Endothelial cell of umbilical vein (primary cell): ENCODE data around the gene C4orf50. TPM values are rescaled to one million over a fixed set of nuclear protein-coding genes. Genes with fewer than 3 reads are reported as not detected.

Source experiments
- BruUV-seq: library from RNA; stranded (reverse); fragments of 400-500 nt; replicated peaks from 2 replicates; lab custom pipeline; 2021; lab: Mats Ljungman, UMichigan
- CTCF ChIA-PET: fragments of 300-600, 350-600 bp; sonication (Branson Sonifier 250); formaldehyde crosslinking; loops from one replicate; lab custom pipeline; 2021; ENCODE audit warnings: antibody characterized with exemption, inconsistent platforms; lab: Charles Lee
- POLR2A ChIA-PET: fragments of 300-600, 350-600 bp; sonication (Branson Sonifier 250); formaldehyde crosslinking; loops from one replicate; lab custom pipeline; 2021; ENCODE audit warnings: antibody characterized with exemption, inconsistent platforms; lab: Charles Lee
- DNase-seq: peaks from one replicate; pipeline ENCODE4 v3.0.0-alpha.2; 2011; ENCODE audit warnings: low read depth, low spot score
- FAIRE-seq: peaks from 2 replicates; lab custom pipeline; 2011; peaks lifted over from hg19 to GRCh38; lab: Jason Lieb, UNC
- H2AFZ ChIP-seq: 2 replicates; pipeline ENCODE4 v1.6.0; 2012; ENCODE audit warnings: low read depth, low read length, control low read depth, inconsistent platforms
- H3K27ac ChIP-seq: 2 replicates; pipeline ENCODE4 v1.5.1; 2011; ENCODE audit warnings: low read depth, mild to moderate bottlenecking, control low read depth, low read length, moderate library complexity; ENCODE audit not compliant: insufficient read depth
- H3K27me3 ChIP-seq, 2 experiments: 2 replicates each; pipeline versions ENCODE4 v1.6.0 to v1.6.1; 2011; ENCODE audit warnings: low read length in 2 of 2, mixed read lengths in 1 of 2; ENCODE audit not compliant: control insufficient read depth in 2 of 2, insufficient read depth in 2 of 2
- H3K36me3 ChIP-seq, 2 experiments: 2 replicates in 1 of 2; 3 replicates in 1 of 2; pipeline ENCODE4 v1.5.1; 2011; ENCODE audit warnings: low read length in 2 of 2, mild to moderate bottlenecking in 1 of 2, moderate library complexity in 1 of 2; ENCODE audit not compliant: control insufficient read depth in 2 of 2, insufficient read depth in 2 of 2; ENCODE audit errors: extremely low read depth in 1 of 2
- H3K4me1 ChIP-seq: 3 replicates; pipeline ENCODE4 v1.5.1; 2011; ENCODE audit warnings: mild to moderate bottlenecking, low read length; ENCODE audit not compliant: control insufficient read depth, insufficient read depth; ENCODE audit errors: extremely low read depth
- H3K4me2 ChIP-seq: 2 replicates; pipeline ENCODE4 v1.6.1; 2011; ENCODE audit warnings: low read length, control low read depth, mixed read lengths; ENCODE audit not compliant: insufficient read depth
- H3K4me3 ChIP-seq, 3 experiments: fragments of 200-600 bp in 1 of 3; sonication (generic), shearing (Covaris generic) in 1 of 3; replicated peaks in 1 of 3; 2 replicates each; pipeline ENCODE4 v1.5.1; 2011 to 2016; ENCODE audit warnings: control low read depth in 3 of 3, low read length in 3 of 3, mild to moderate bottlenecking in 2 of 3, inconsistent platforms in 1 of 3, low read depth in 1 of 3, moderate library complexity in 1 of 3; ENCODE audit not compliant: insufficient read depth in 1 of 3
- H3K79me2 ChIP-seq: 2 replicates; pipeline ENCODE4 v1.6.0; 2012; ENCODE audit warnings: low read length, inconsistent platforms; ENCODE audit not compliant: control insufficient read depth, insufficient read depth
- H3K9ac ChIP-seq: replicated peaks from 2 replicates; pipeline ENCODE3; 2011; ENCODE audit warnings: low read length, control low read depth; ENCODE audit not compliant: insufficient read depth; ENCODE audit errors: extremely low read depth
- H3K9me1 ChIP-seq: replicated peaks from 3 replicates; pipeline ENCODE4 v1.6.0; 2011; ENCODE audit warnings: mild to moderate bottlenecking, low read length; ENCODE audit not compliant: control insufficient read depth, insufficient read depth; ENCODE audit errors: extremely low read depth
- H3K9me3 ChIP-seq: replicated peaks from 2 replicates; pipeline ENCODE4 v1.5.1; 2012; ENCODE audit warnings: low read length, inconsistent platforms; ENCODE audit not compliant: control insufficient read depth, insufficient read depth
- H4K20me1 ChIP-seq: replicated peaks from 2 replicates; pipeline ENCODE3; 2011; ENCODE audit warnings: mild to moderate bottlenecking, low read length; ENCODE audit not compliant: control insufficient read depth, insufficient read depth; ENCODE audit errors: extremely low read depth
- EZH2 ChIP-seq: IDR thresholded peaks from 2 replicates; pipeline ENCODE4 v1.6.1; 2012; ENCODE audit warnings: borderline replicate concordance, low read depth, mild to moderate bottlenecking, moderate library complexity, low read length, inconsistent platforms; ENCODE audit not compliant: severe bottlenecking
- FOS ChIP-seq: IDR thresholded peaks from 2 replicates; pipeline ENCODE4 v1.6.1; 2011; ENCODE audit warnings: mild to moderate bottlenecking, low read length, moderate library complexity, borderline replicate concordance; ENCODE audit not compliant: insufficient read depth
- GATA2 ChIP-seq: IDR thresholded peaks from 2 replicates; pipeline ENCODE4 v1.7.0; 2011; ENCODE audit warnings: low read depth, mild to moderate bottlenecking, moderate library complexity, mixed read lengths, low read length; ENCODE audit not compliant: insufficient read length, insufficient read depth
- JUN ChIP-seq: IDR thresholded peaks from 2 replicates; pipeline ENCODE4 v1.6.1; 2011; ENCODE audit warnings: borderline replicate concordance, low read depth; ENCODE audit not compliant: insufficient read length, insufficient read depth
- MYC ChIP-seq: IDR thresholded peaks from one replicate; pipeline ENCODE4 v1.6.1; 2011; ENCODE audit warnings: mild to moderate bottlenecking, low read depth, low read length
- POLR2A ChIP-seq: IDR thresholded peaks from 2 replicates; pipeline ENCODE4 v1.6.1; 2012; ENCODE audit warnings: low read depth, mild to moderate bottlenecking, control low read depth, low read length
- POLR2AphosphoS5 ChIP-seq: IDR thresholded peaks from 2 replicates; pipeline ENCODE4 v1.6.1; 2012; ENCODE audit warnings: low read depth, mild to moderate bottlenecking, control low read depth, low read length, moderate library complexity; ENCODE audit not compliant: insufficient read depth
- dilution Hi-C: fragments of 300-500 bp; cut with MboI; formaldehyde crosslinking; loops from one replicate; pipeline ENCODE4 v1.15.0; 2019; ENCODE audit warnings: low sequenced_read_pairs; ENCODE audit not compliant: extremely low pct_ligation_motif_present
- intact Hi-C: fragments of 100-400 bp; cut with micrococcal nuclease; formaldehyde crosslinking; loops from one replicate; pipeline ENCODE4 v1.10.0; 2022
- polyA plus RNA-seq, 4 experiments: library from polyadenylated mRNA; depleted of rRNA in 3 of 4; stranded (reverse) in 3 of 4; unstranded in 1 of 4; fragments of >200 nt; gene quantifications; 2 replicates each; pipeline versions ENCODE4 v1.2.1 to v1.2.3, GENCODE V29; 2011 to 2012; ENCODE audit warnings: missing spikeins in 1 of 4
- total RNA-seq: library from RNA; stranded (reverse); gene quantifications from 2 replicates; pipeline ENCODE4 v1.2.3, GENCODE V29; 2021
- TF ChIP-seq, protein P1 (sequence below), 2 donors: IDR thresholded peaks; 1 replicate in 1 of 2; 2 replicates in 1 of 2; pipeline ENCODE4 v1.5.1; 2011; ENCODE audit warnings: low read length in 2 of 2, mild to moderate bottlenecking in 2 of 2, moderate library complexity in 2 of 2, control low read depth in 1 of 2, inconsistent platforms in 1 of 2, low read depth in 1 of 2; ENCODE audit not compliant: insufficient read depth in 1 of 2; ENCODE audit errors: extremely low read depth in 1 of 2
- TF ChIP-seq, protein P2 (sequence below): IDR thresholded peaks from 2 replicates; pipeline ENCODE4 v1.6.1; 2011; ENCODE audit not compliant: insufficient read depth, insufficient read length

The C4orf50 gene
- total and polyA plus RNA-seq, 2 donors (not counting 3 experiments of a cell fraction or from before 2014, with no cell fraction given) = not detected

DNA sequence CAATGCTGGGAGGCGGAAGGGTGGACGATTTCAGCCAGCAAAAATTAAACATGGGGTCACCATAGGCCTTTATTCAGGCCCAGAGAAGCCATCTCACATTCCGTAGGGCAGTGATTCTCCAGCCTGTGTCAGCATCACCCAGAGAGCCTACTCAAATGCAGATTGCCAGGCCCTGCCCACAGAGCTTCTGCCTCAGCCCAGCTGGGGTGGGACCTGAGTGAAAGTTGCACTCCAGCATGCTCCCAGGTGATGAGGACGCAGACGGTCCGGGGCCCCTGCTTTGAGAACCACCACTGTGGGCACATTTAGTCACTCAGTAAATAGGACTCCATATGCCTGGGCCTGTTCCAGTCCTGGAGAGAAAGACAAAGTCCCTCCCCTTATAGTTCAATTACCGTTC is 12.4 kb upstream of the C4orf50 start:
- Histone ChIP-seq H3K9me3 (no peaks in the 10 kb centered on the region), H3K36me3 (no peaks in the 10 kb centered on the region), H3K9ac (no peak overlapping the region), H3K9me1 (no peaks in the 10 kb centered on the region), H4K20me1 (no peaks in the 10 kb centered on the region), H3K79me2 (no peaks in the 10 kb centered on the region), H3K4me3 (no peak overlapping the region), H3K27me3 (no peaks in the 10 kb centered on the region), H3K4me2 (no peak overlapping the region), H2AFZ (no peak overlapping the region), H3K27ac (no peak overlapping the region), H3K4me1 (no peaks in the 10 kb centered on the region)
- intact Hi-C loops = no loop called here
- dilution Hi-C loops = no loop called here
- FAIRE-seq = no peak
- ChIA-PET CTCF (no interaction called here), POLR2A (no interaction called here)
- BruUV-seq = no TSS peak
- TF ChIP-seq EZH2 (no peak), POLR2A (no peak), POLR2AphosphoS5 (no peak), JUN (no peak), GATA2 (no peak), FOS (no peak), MYC (no peak)
- TF ChIP-seq, protein P1, sequence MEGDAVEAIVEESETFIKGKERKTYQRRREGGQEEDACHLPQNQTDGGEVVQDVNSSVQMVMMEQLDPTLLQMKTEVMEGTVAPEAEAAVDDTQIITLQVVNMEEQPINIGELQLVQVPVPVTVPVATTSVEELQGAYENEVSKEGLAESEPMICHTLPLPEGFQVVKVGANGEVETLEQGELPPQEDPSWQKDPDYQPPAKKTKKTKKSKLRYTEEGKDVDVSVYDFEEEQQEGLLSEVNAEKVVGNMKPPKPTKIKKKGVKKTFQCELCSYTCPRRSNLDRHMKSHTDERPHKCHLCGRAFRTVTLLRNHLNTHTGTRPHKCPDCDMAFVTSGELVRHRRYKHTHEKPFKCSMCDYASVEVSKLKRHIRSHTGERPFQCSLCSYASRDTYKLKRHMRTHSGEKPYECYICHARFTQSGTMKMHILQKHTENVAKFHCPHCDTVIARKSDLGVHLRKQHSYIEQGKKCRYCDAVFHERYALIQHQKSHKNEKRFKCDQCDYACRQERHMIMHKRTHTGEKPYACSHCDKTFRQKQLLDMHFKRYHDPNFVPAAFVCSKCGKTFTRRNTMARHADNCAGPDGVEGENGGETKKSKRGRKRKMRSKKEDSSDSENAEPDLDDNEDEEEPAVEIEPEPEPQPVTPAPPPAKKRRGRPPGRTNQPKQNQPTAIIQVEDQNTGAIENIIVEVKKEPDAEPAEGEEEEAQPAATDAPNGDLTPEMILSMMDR (IDR thresholded peaks at IDR 0.05; ENCODE audit: extremely low read depth in 1 of 2, insufficient read depth in 1 of 2, low read depth in 1 of 2, low read length in 2 of 2) = no peak
- TF ChIP-seq, protein P2, sequence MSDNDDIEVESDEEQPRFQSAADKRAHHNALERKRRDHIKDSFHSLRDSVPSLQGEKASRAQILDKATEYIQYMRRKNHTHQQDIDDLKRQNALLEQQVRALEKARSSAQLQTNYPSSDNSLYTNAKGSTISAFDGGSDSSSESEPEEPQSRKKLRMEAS = no peak
- DNase-seq = no peak
